SK-N-MC (cell line): ENCODE results near the gene DGCR2.

Source experiments
- DNase-seq: peaks from one replicate; pipeline ENCODE4 v3.0.0-alpha.2; 2011; ENCODE audit warnings: low read depth, low spot score
- H3K27ac ChIP-seq: fragments of 200-600 bp; sonication (generic); 2 replicates; pipeline ENCODE4 v1.5.1; 2016; ENCODE audit warnings: mixed run types
- H3K36me3 ChIP-seq: fragments of 200-600 bp; sonication (generic); 2 replicates; pipeline ENCODE4 v1.6.1; 2017; ENCODE audit warnings: antibody characterized with exemption, low read length, mixed read lengths; ENCODE audit not compliant: insufficient read depth
- H3K4me3 ChIP-seq: fragments of 200-600 bp; sonication (generic); 2 replicates; pipeline ENCODE4 v1.5.1; 2016
- H3K9ac ChIP-seq: fragments of 200-600 bp; sonication (generic); 2 replicates; pipeline ENCODE4 v1.8.0; 2017; ENCODE audit warnings: mixed run types, mixed read lengths; ENCODE audit not compliant: insufficient read length
- H3K9me3 ChIP-seq: fragments of 200-600 bp; sonication (generic); 2 replicates; pipeline ENCODE4 v1.6.1; 2017; ENCODE audit warnings: low read depth, mild to moderate bottlenecking, antibody characterized with exemption, low read length, moderate library complexity, mixed read lengths
- EZH2 ChIP-seq: fragments of 200-600 bp; sonication (generic); IDR thresholded peaks from one replicate; pipeline ENCODE4 v1.6.1; 2017; ENCODE audit warnings: antibody characterized with exemption
- FOXP2 ChIP-seq: optimal IDR thresholded peaks from 2 replicates; pipeline ENCODE3; 2011; ENCODE audit warnings: mild to moderate bottlenecking, moderate library complexity; ENCODE audit not compliant: insufficient read depth; ENCODE audit errors: extremely low read length, control extremely low read depth
- POLR2AphosphoS5 ChIP-seq: IDR thresholded peaks from 2 replicates; pipeline ENCODE4 v1.6.1; 2012; ENCODE audit warnings: mild to moderate bottlenecking, low read depth, low read length, borderline replicate concordance

DGCR2 gene

DNA sequence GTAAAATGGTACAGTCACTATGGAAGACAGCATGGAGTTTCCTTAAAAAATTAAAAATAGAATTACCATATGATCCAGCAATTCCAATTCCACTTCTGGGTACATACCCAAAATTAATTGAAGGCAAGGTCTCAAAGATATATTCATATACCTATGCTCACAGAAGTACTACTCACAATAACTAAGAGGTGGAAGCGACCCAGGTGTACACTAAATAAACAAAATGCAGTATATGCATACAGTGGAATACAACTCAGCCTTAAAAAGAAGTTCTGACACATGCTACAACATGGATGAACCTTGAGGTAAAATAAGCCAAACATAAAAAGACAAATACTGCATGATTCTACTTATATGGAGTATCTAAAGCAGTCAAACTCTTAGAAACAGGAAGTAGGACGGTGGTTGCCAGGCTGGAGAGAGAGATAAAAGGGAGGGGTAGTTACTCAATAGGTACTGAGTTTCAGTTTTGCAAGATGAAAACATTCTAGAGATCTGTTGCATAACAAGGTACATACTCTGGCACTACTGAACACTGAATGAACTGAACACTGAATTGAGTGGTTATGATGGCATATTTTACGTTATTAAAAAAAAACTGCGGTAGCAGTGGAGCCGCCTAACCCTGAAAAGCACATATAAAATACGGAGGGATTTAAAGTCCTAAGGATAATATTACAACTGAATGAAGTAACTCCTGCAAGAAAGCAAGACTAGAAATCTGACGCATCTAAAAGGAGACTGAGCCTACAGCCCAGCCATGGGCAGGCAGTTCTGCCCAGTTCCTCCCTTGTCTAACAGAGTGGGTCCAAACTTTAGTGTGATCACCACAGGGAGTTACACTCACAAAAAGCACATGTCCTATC, 12.8 kb downstream of the DGCR2 start:
- Histone ChIP-seq H3K27ac (0 out of 2 replicates have a peak overlapping the region, but pooled peaks have one; percentile 48), H3K9ac (no peak overlapping the region), H3K4me3 (0 out of 2 replicates have a peak overlapping the region, but pooled peaks have one; percentile 8), H3K9me3 (no peaks in the 10 kb centered on the region), H3K36me3 (no peaks in the 10 kb centered on the region)
- no peak for DNase-seq
- TF ChIP-seq FOXP2 (no peak), POLR2AphosphoS5 (no peak), EZH2 (no peak)

GRCh38 chr22:19108807-19109197, 13.4 kb downstream of the DGCR2 start:
- H3K9me3 ChIP-seq: no peaks in the 10 kb centered on the region
- no peak overlapping the region for H3K9ac ChIP-seq
- TF ChIP-seq FOXP2 (no peak), EZH2 (no peak), POLR2AphosphoS5 (no peak)
- no peak overlapping the region for H3K27ac ChIP-seq
- no peak overlapping the region for H3K4me3 ChIP-seq
- H3K36me3 ChIP-seq: no peaks in the 10 kb centered on the region
- DNase-seq: no peak

GRCh38 chr22:19107730-19108074, 14.5 kb downstream of the DGCR2 start:
- no peaks in the 10 kb centered on the region for H3K36me3 ChIP-seq
- no peak overlapping the region for H3K9ac ChIP-seq
- no peak overlapping the region for H3K4me3 ChIP-seq
- H3K9me3 ChIP-seq: no peaks in the 10 kb centered on the region
- no peak overlapping the region for H3K27ac ChIP-seq
- TF ChIP-seq EZH2 (no peak), FOXP2 (no peak), POLR2AphosphoS5 (no peak)
- DNase-seq: no peak

GRCh38 chr22:19106886-19107729, 15.1 kb downstream of the DGCR2 start:
- H3K36me3 ChIP-seq: no peaks in the 10 kb centered on the region
- TF ChIP-seq FOXP2: no peak

GRCh38 chr22:19105867-19106802, 16.1 kb downstream of the DGCR2 start:
- no peak for DNase-seq
- H3K9ac ChIP-seq: no peak overlapping the region
- no peaks in the 10 kb centered on the region for H3K36me3 ChIP-seq
- no peak overlapping the region for H3K4me3 ChIP-seq
- no peak for TF ChIP-seq EZH2
- no peak for TF ChIP-seq POLR2AphosphoS5
- TF ChIP-seq FOXP2: no peak
- no peak overlapping the region for H3K27ac ChIP-seq
- no peaks in the 10 kb centered on the region for H3K9me3 ChIP-seq

More at GRCh38 chr22:19106886-19107729, 15.1 kb downstream of the DGCR2 start:
- Histone ChIP-seq H3K27ac (no peak overlapping the region), H3K9ac (no peak overlapping the region), H3K9me3 (no peaks in the 10 kb centered on the region), H3K4me3 (no peak overlapping the region)
- DNase-seq: no peak

DNA sequence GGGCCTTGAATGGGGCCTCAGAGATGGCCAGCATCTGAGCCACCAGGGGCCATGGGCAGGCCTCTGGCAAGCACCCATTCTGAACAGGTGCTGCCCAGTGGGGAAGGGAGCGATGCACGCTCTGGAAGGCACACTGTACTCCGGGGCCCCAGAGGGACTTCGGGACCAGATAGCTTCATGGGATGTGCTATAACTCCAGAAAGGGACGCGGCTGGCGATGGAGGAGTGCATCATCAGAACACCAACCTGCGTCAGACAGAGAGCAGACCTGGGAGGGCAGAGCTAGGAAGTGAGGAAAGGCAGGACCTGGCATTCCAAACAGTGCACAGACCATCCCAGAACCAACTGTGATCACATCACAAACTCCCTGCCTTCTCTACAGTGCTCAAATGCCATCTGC, 16.8 kb downstream of the DGCR2 start:
- no peaks in the 10 kb centered on the region for H3K9me3 ChIP-seq
- TF ChIP-seq POLR2AphosphoS5 (no peak), EZH2 (no peak), FOXP2 (no peak)
- H3K4me3 ChIP-seq: no peak overlapping the region
- no peaks in the 10 kb centered on the region for H3K36me3 ChIP-seq
- no peak for DNase-seq
- H3K9ac ChIP-seq: no peak overlapping the region
- no peak overlapping the region for H3K27ac ChIP-seq

DNA sequence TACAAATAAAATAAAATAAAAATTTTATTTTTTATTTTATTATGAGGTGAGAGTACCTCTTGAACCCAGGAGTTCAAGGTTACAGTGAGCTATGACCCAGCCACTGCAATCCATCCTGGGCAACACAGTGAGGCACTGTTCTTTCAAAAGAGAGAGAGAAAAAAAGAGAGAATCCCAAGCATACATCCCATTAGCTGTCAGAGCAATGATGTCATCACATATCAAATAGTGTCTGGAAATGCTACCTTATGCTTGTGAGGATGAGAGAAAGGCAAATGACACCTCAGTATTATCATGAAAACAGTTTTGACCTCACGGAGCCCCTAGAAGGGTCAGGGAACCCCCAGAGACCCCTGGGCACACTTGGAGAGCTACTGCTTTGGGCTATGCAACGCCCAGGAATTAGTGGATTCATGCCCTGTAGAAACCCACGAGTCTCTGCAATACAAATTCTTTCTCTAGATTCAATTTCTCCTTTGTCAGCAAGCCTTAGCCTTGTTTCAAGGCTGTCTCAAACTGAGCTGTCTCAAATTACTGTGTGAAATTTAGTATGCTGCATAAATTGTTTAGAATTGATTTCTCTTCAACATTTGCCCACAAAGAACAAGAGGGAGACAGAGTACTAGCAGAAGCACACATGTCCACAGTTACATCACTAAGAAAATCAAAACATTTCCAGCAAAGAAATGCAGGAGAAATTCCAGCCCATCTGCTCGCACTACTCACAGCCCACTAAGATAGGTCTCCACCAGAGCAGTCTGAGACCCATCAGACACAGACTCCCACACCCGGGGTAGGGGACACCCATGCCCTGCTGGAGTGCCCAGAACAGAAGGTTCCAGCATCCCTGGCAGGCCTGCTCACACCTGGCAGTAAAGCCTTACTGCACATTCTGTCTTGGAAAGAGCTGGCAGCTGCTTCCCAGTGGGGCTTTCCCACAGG, 18.1 kb downstream of the DGCR2 start:
- Histone ChIP-seq H3K4me3 (peak overlapping the region; percentile 47; the same call in 1 of the 2 replicates), H3K27ac (peak overlapping the region; percentile 83), H3K36me3 (no peaks in the 10 kb centered on the region), H3K9ac (no peak overlapping the region), H3K9me3 (no peaks in the 10 kb centered on the region)
- DNase-seq: no peak
- no peak for TF ChIP-seq EZH2
- TF ChIP-seq FOXP2: no peak
- no peak for TF ChIP-seq POLR2AphosphoS5
